ENCODE data around the gene CBARP. TPM values are rescaled to one million over a fixed set of nuclear protein-coding genes. Genes with fewer than 3 reads are reported as not detected.

The CBARP gene
- total and polyA plus RNA-seq, 2 of the 13 experiments (the other 11 are each of a cell fraction or from before 2014, with no cell fraction given): 1.2 to 1.4 TPM

DNA sequence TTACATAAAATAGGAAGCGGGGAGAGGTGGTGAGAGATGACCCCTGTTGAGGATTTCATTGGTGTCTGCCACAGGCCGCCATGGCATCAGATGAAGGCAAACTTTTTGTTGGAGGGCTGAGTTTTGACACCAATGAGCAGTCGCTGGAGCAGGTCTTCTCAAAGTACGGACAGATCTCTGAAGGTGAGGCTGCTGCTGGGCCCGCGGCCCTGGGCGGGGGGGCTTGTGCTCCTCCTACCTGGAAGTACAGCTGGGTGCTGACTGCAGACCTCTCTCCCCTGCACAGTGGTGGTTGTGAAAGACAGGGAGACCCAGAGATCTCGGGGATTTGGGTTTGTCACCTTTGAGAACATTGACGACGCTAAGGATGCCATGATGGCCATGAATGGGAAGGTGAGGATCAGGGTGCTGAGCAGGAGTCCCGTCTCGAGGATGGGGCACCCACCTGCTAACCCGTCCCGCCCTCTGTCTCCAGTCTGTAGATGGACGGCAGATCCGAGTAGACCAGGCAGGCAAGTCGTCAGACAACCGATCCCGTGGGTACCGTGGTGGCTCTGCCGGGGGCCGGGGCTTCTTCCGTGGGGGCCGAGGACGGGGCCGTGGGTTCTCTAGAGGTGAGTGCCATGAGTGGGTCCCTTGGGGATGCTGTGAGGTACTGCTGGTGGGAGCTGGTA is 33.2 kb upstream of the CBARP start (continued):
- TF ChIP-seq, protein P1, sequence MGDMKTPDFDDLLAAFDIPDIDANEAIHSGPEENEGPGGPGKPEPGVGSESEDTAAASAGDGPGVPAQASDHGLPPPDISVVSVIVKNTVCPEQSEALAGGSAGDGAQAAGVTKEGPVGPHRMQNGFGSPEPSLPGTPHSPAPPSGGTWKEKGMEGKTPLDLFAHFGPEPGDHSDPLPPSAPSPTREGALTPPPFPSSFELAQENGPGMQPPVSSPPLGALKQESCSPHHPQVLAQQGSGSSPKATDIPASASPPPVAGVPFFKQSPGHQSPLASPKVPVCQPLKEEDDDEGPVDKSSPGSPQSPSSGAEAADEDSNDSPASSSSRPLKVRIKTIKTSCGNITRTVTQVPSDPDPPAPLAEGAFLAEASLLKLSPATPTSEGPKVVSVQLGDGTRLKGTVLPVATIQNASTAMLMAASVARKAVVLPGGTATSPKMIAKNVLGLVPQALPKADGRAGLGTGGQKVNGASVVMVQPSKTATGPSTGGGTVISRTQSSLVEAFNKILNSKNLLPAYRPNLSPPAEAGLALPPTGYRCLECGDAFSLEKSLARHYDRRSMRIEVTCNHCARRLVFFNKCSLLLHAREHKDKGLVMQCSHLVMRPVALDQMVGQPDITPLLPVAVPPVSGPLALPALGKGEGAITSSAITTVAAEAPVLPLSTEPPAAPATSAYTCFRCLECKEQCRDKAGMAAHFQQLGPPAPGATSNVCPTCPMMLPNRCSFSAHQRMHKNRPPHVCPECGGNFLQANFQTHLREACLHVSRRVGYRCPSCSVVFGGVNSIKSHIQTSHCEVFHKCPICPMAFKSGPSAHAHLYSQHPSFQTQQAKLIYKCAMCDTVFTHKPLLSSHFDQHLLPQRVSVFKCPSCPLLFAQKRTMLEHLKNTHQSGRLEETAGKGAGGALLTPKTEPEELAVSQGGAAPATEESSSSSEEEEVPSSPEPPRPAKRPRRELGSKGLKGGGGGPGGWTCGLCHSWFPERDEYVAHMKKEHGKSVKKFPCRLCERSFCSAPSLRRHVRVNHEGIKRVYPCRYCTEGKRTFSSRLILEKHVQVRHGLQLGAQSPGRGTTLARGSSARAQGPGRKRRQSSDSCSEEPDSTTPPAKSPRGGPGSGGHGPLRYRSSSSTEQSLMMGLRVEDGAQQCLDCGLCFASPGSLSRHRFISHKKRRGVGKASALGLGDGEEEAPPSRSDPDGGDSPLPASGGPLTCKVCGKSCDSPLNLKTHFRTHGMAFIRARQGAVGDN (CRISPR knock-in tag; IDR thresholded peaks at IDR 0.05): no peak; the same call in 1 of the 2 replicates
- TF ChIP-seq JUN (CRISPR knock-in tag; IDR thresholded peaks at IDR 0.05) (no peak), SNRNP70 (IDR thresholded peaks at IDR 0.05; ENCODE audit: low read depth, low read length) (no peak), ZNF121 (CRISPR knock-in tag; IDR thresholded peaks at IDR 0.05) (no peak), ATF7-NPFF (CRISPR knock-in tag; IDR thresholded peaks at IDR 0.05; ENCODE audit: low read depth) (no peak), ZNF12 (CRISPR knock-in tag; IDR thresholded peaks at IDR 0.05) (no peak), HES4 (CRISPR knock-in tag; IDR thresholded peaks at IDR 0.05; ENCODE audit: borderline replicate concordance) (no peak), LCORL (IDR thresholded peaks at IDR 0.05) (no peak), LCORL (CRISPR knock-in tag; IDR thresholded peaks at IDR 0.05) (no peak), SPEN (CRISPR knock-in tag; IDR thresholded peaks at IDR 0.05; ENCODE audit: low read depth) (no peak), ZNF83 (CRISPR knock-in tag; IDR thresholded peaks at IDR 0.05; ENCODE audit: borderline replicate concordance) (no peak), ZSCAN25 (CRISPR knock-in tag; IDR thresholded peaks at IDR 0.05) (no peak), TAF1 (CRISPR knock-in tag; IDR thresholded peaks at IDR 0.05) (no peak), NCOA2 (CRISPR knock-in tag; IDR thresholded peaks at IDR 0.05) (no peak), STAG1 (CRISPR knock-in tag; IDR thresholded peaks at IDR 0.05) (no peak)
- TF ChIP-seq, protein P2, sequence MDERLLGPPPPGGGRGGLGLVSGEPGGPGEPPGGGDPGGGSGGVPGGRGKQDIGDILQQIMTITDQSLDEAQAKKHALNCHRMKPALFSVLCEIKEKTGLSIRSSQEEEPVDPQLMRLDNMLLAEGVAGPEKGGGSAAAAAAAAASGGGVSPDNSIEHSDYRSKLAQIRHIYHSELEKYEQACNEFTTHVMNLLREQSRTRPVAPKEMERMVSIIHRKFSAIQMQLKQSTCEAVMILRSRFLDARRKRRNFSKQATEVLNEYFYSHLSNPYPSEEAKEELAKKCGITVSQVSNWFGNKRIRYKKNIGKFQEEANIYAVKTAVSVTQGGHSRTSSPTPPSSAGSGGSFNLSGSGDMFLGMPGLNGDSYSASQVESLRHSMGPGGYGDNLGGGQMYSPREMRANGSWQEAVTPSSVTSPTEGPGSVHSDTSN (CRISPR knock-in tag; IDR thresholded peaks at IDR 0.05): no peak
- TF ChIP-seq, protein P3, sequence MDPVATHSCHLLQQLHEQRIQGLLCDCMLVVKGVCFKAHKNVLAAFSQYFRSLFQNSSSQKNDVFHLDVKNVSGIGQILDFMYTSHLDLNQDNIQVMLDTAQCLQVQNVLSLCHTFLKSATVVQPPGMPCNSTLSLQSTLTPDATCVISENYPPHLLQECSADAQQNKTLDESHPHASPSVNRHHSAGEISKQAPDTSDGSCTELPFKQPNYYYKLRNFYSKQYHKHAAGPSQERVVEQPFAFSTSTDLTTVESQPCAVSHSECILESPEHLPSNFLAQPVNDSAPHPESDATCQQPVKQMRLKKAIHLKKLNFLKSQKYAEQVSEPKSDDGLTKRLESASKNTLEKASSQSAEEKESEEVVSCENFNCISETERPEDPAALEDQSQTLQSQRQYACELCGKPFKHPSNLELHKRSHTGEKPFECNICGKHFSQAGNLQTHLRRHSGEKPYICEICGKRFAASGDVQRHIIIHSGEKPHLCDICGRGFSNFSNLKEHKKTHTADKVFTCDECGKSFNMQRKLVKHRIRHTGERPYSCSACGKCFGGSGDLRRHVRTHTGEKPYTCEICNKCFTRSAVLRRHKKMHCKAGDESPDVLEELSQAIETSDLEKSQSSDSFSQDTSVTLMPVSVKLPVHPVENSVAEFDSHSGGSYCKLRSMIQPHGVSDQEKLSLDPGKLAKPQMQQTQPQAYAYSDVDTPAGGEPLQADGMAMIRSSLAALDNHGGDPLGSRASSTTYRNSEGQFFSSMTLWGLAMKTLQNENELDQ (CRISPR knock-in tag; IDR thresholded peaks at IDR 0.05; ENCODE audit: borderline replicate concordance): no peak
- TF ChIP-seq, protein P4, sequence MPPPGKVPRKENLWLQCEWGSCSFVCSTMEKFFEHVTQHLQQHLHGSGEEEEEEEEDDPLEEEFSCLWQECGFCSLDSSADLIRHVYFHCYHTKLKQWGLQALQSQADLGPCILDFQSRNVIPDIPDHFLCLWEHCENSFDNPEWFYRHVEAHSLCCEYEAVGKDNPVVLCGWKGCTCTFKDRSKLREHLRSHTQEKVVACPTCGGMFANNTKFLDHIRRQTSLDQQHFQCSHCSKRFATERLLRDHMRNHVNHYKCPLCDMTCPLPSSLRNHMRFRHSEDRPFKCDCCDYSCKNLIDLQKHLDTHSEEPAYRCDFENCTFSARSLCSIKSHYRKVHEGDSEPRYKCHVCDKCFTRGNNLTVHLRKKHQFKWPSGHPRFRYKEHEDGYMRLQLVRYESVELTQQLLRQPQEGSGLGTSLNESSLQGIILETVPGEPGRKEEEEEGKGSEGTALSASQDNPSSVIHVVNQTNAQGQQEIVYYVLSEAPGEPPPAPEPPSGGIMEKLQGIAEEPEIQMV (CRISPR knock-in tag; IDR thresholded peaks at IDR 0.05; ENCODE audit: low read depth): no peak
